ENCODE results near the gene OSTN. TPM values are rescaled to one million over a fixed set of nuclear protein-coding genes. Genes with fewer than 3 reads are reported as not detected.
A peak's percentile ranks its signal among the peaks of the same experiment; 100 is the strongest.
"Not testable (repeated sequence)": the region's sequence is repeated elsewhere in the genome, so short reads cannot be mapped to it uniquely, and the experiment has no call there.

OSTN gene
- total RNA-seq, 1 experiment from 2014 or later, result 1.8 TPM

DNA sequence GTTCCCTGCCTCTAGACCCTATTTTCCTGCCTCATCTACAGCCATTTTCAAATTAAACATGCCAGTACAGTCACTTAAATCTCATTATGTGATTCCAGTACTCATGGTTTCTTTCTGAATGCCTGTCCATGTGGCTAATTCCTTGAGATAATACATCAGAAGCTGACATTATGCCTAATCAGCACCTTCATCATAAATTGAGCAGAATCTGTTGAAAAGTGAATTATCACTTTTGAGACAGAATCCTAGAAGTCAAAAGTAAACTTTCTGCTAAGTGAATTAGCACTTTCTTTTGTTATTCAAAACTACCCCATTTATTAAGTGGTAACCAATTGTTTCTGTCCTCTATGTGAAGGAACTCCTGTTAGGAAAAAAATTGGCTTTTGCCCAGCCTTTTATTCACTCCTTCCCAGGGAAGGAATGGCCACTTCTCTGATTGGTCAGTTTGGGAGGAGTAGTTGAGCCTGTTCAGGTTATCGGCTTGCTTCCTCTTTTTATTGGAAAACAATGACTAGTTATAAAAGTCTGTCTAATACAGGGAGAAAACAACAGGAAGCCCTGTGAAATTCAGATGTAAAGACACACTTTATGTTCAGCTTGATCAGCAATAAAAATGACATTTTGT is 40.5 kb downstream of the OSTN start:
- peaks cover 21% of the 10 kb centered on the region for H3F3A ChIP-seq (ENCODE audit: low read length, unreplicated experiment)
- peak overlapping the region; percentile 47 for H3K4me2 ChIP-seq (ENCODE audit: low read length)
- intact Hi-C loops (cut with micrococcal nuclease), result loop anchor here (2.0 to 10.0 kb wide), 7 partner anchors 91 to 1205 kb away; partner anchors contain the start of gene UTS2B
- peak overlapping the region; percentile 94 for H3K27ac ChIP-seq (ENCODE audit: low read length)
- H3K36me3 ChIP-seq (ENCODE audit: low read depth, low read length), result no peaks in the 10 kb centered on the region
- no peaks in the 10 kb centered on the region for H3K9me2 ChIP-seq (replicated peaks; ENCODE audit: low read length)
- no peaks in the 10 kb centered on the region for H3K27me3 ChIP-seq (ENCODE audit: low read length)
- DNase-seq, result peak; percentile 75
- peak; percentile 5; the same call in 1 of the 2 replicates for ATAC-seq
- ChIA-PET CTCF (no interaction called here), POLR2A (ENCODE audit: unreplicated experiment) (no interaction called here)
- no TSS peak for BruUV-seq (replicated peaks)
- H3K79me2 ChIP-seq (ENCODE audit: low read length), result no peaks in the 10 kb centered on the region
- peak overlapping the region; percentile 19; the same call in 1 of the 2 replicates for H3K9ac ChIP-seq (ENCODE audit: low read length)
- H3K4me1 ChIP-seq (ENCODE audit: insufficient read depth, low read length), result peaks cover 64% of the 10 kb centered on the region
- peak overlapping the region; percentile 42; the same call in 1 of the 2 replicates for H2AFZ ChIP-seq (ENCODE audit: low read length)
- TF ChIP-seq, protein P1, sequence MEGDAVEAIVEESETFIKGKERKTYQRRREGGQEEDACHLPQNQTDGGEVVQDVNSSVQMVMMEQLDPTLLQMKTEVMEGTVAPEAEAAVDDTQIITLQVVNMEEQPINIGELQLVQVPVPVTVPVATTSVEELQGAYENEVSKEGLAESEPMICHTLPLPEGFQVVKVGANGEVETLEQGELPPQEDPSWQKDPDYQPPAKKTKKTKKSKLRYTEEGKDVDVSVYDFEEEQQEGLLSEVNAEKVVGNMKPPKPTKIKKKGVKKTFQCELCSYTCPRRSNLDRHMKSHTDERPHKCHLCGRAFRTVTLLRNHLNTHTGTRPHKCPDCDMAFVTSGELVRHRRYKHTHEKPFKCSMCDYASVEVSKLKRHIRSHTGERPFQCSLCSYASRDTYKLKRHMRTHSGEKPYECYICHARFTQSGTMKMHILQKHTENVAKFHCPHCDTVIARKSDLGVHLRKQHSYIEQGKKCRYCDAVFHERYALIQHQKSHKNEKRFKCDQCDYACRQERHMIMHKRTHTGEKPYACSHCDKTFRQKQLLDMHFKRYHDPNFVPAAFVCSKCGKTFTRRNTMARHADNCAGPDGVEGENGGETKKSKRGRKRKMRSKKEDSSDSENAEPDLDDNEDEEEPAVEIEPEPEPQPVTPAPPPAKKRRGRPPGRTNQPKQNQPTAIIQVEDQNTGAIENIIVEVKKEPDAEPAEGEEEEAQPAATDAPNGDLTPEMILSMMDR (conservative IDR thresholded peaks at IDR 0.05; ENCODE audit: low read depth, low read length), result no peak
- H3K4me3 ChIP-seq (ENCODE audit: low read length), result no peak overlapping the region
- no peaks in the 10 kb centered on the region for H4K20me1 ChIP-seq (ENCODE audit: low read length)
- no peaks in the 10 kb centered on the region for H3K9me3 ChIP-seq (ENCODE audit: low read length)

DNA sequence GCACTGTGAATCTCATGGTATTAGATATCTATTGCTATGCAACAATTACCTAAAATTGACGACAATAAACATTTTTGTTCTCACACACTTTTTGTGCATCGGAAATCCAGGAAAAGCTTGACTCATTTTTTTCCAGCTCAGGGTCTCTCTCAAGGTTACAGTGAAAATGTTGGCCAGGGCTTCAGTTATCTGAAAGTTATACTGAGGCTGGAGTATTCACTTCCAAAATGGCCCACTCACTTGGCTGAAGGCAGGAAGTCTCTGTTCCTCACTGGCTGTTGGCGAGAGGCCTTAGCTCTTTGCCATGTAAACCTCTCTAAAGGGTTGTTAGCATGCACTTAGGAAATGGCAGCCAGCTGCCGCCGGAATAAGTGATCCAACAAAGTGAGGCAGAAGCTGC is 41.4 kb downstream of the OSTN start:
- TF ChIP-seq EZH2phosphoT487 (IDR thresholded peaks at IDR 0.05; ENCODE audit: borderline replicate concordance, low read length) (no peak), EZH2 (IDR thresholded peaks at IDR 0.05; ENCODE audit: low read length, unreplicated experiment) (no peak)
- TF ChIP-seq, protein P1 (conservative IDR thresholded peaks at IDR 0.05; ENCODE audit: low read depth, low read length), result no peak
- intact Hi-C loops (cut with micrococcal nuclease), result loop anchor here (10.0 kb wide), 1 partner anchor 1204 kb away; no protein-coding TSS in a partner anchor
- H3K9me2 ChIP-seq (replicated peaks; ENCODE audit: low read length), result no peaks in the 10 kb centered on the region
- H3K79me2 ChIP-seq (ENCODE audit: low read length), result no peaks in the 10 kb centered on the region
- no peak overlapping the region for H3K9ac ChIP-seq (ENCODE audit: low read length)
- no peak overlapping the region for H3K4me3 ChIP-seq (ENCODE audit: low read length)
- no peak for DNase-seq
- ChIA-PET CTCF (no interaction called here), POLR2A (ENCODE audit: unreplicated experiment) (interaction anchor here (0.7 kb wide), 1 partner anchor 89 kb away, joined by 5 read pairs; the partner anchor contains the start of gene CCDC50)
- H3K9me3 ChIP-seq (ENCODE audit: low read length), result no peaks in the 10 kb centered on the region
- H3K4me1 ChIP-seq (ENCODE audit: insufficient read depth, low read length), result peaks cover 63% of the 10 kb centered on the region
- BruUV-seq (replicated peaks), result no TSS peak
- ATAC-seq, result no peak
- no peak overlapping the region for H3K4me2 ChIP-seq (ENCODE audit: low read length)
- H2AFZ ChIP-seq (ENCODE audit: low read length), result no peak overlapping the region
- no peak overlapping the region for H3K27ac ChIP-seq (ENCODE audit: low read length)
- H3K36me3 ChIP-seq (ENCODE audit: low read depth, low read length), result no peaks in the 10 kb centered on the region
- H4K20me1 ChIP-seq (ENCODE audit: low read length), result no peaks in the 10 kb centered on the region
- H3F3A ChIP-seq (ENCODE audit: low read length, unreplicated experiment), result peaks cover 21% of the 10 kb centered on the region
- H3K27me3 ChIP-seq (ENCODE audit: low read length), result no peaks in the 10 kb centered on the region

DNA sequence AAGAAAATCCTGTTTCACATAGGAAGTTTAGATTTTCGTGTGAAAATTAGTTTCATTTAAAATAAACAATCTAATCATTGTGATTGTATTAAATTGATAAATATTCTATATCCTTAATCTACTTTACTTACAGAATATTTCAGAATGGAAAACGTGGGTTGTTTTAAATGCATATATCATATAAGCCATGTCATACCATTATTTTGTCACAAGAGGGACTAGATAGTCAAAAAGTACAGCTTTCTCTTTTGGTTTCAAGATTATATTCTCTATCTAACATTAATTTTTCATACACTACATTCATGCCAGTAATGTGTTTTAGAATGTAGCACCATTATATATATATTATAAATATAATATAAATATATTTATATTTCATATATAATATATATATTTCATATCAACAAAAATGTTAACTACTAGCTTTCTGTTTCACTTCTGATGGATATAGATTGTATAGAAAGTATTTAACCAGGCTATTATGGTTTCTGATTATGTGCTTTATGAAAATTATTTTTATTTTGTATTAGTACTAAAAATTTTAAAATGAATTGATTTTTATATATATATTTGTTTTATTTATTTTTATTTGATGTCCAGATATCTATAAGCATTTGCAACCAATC is 45.3 kb downstream of the OSTN start:
- Histone ChIP-seq H3K9me2 (replicated peaks; ENCODE audit: low read length) (no peaks in the 10 kb centered on the region), H2AFZ (ENCODE audit: low read length) (no peak overlapping the region), H3K36me3 (ENCODE audit: low read depth, low read length) (no peaks in the 10 kb centered on the region), H3F3A (ENCODE audit: low read length, unreplicated experiment) (peaks cover under 1% of the 10 kb centered on the region), H3K27me3 (ENCODE audit: low read length) (no peaks in the 10 kb centered on the region), H3K4me1 (ENCODE audit: insufficient read depth, low read length) (peaks cover 44% of the 10 kb centered on the region), H3K79me2 (ENCODE audit: low read length) (no peaks in the 10 kb centered on the region), H3K27ac (ENCODE audit: low read length) (no peak overlapping the region), H3K9ac (ENCODE audit: low read length) (no peak overlapping the region), H3K9me3 (ENCODE audit: low read length) (no peaks in the 10 kb centered on the region), H3K4me3 (ENCODE audit: low read length) (no peak overlapping the region), H3K4me2 (ENCODE audit: low read length) (no peak overlapping the region), H4K20me1 (ENCODE audit: low read length) (no peaks in the 10 kb centered on the region)
- no TSS peak for BruUV-seq (replicated peaks)
- DNase-seq, result peak; percentile 56
- CTCF ChIA-PET, result interaction anchor here (0.5 to 1.0 kb wide), 3 partner anchors 84 to 172 kb away, joined by 3 to 5 read pairs (median 4); no protein-coding TSS in a partner anchor
- TF ChIP-seq EZH2 (IDR thresholded peaks at IDR 0.05; ENCODE audit: low read length, unreplicated experiment), result no peak
- TF ChIP-seq EZH2phosphoT487 (IDR thresholded peaks at IDR 0.05; ENCODE audit: borderline replicate concordance, low read length), result no peak
- TF ChIP-seq, protein P1 (conservative IDR thresholded peaks at IDR 0.05; ENCODE audit: low read depth, low read length), result peak; percentile 65
- intact Hi-C loops (cut with micrococcal nuclease), result loop anchor here (1.0 to 10.0 kb wide), 4 partner anchors 85 to 1200 kb away; partner anchors contain the start of gene CCDC50
- POLR2A ChIA-PET (ENCODE audit: unreplicated experiment), result no interaction called here
- ATAC-seq, result peak; percentile 19; the same call in 1 of the 2 replicates

DNA sequence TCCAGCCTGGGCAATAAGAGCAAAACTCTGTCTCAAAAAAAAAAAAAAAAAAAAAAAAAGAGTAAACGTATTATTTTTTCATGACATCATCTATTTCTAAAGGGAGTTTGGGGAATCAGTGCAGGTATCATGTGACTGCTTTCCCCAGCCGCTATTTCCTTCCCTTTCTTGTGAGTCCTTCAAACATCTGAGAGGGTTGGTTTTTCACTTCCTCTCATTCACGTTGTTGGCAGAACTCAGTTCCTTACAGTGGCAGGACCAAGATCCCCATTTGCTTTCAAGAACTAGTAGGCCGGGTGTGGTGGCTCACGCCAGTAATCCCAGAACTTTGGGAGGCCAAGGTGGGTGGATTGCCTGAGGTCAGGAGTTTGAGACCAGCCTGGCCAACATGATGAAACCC is 47.0 kb downstream of the OSTN start:
- intact Hi-C loops (cut with micrococcal nuclease), result loop anchor here (10.0 kb wide), 1 partner anchor 1199 kb away; no protein-coding TSS in a partner anchor
- DNase-seq; CTCF ChIA-PET; H3K27ac ChIP-seq (ENCODE audit: low read length); H3K27me3 ChIP-seq (ENCODE audit: low read length); H3K9me3 ChIP-seq (ENCODE audit: low read length); POLR2A ChIA-PET (ENCODE audit: unreplicated experiment); ATAC-seq; H3K36me3 ChIP-seq (ENCODE audit: low read depth, low read length); H3F3A ChIP-seq (ENCODE audit: low read length, unreplicated experiment); H3K9ac ChIP-seq (ENCODE audit: low read length); H3K79me2 ChIP-seq (ENCODE audit: low read length); H3K9me2 ChIP-seq (replicated peaks; ENCODE audit: low read length); H3K4me3 ChIP-seq (ENCODE audit: low read length); H4K20me1 ChIP-seq (ENCODE audit: low read length); H2AFZ ChIP-seq (ENCODE audit: low read length); BruUV-seq (replicated peaks); H3K4me2 ChIP-seq (ENCODE audit: low read length): not testable (repeated sequence)
- H3K4me1 ChIP-seq (ENCODE audit: insufficient read depth, low read length), result peaks cover 34% of the 10 kb centered on the region

Measured in PC-3 (cell line).